Subcutaneous adipose tissue (tissue), 4 donors: Measurements from ENCODE around the gene FOXRED1. TPM values are rescaled to one million over a fixed set of nuclear protein-coding genes. Genes with fewer than 3 reads are reported as not detected.

Source experiments
- total RNA-seq, 4 donors: library from RNA; depleted of rRNA; stranded (reverse); fragments of >200 nt; gene quantifications; one replicate each; pipeline ENCODE4 v1.1.0, GENCODE V29; 2016
- TF ChIP-seq, protein P1 (sequence below): fragments of 450-650 bp; IDR thresholded peaks from one replicate; pipeline ENCODE4 v1.5.1; 2016; ENCODE audit warnings: low read depth, mild to moderate bottlenecking, control low read depth, antibody characterized with exemption, moderate library complexity

The FOXRED1 gene
- total RNA-seq, 4 donors from 2014 or later = 11.0 to 38.6 (median 15.7) TPM

DNA sequence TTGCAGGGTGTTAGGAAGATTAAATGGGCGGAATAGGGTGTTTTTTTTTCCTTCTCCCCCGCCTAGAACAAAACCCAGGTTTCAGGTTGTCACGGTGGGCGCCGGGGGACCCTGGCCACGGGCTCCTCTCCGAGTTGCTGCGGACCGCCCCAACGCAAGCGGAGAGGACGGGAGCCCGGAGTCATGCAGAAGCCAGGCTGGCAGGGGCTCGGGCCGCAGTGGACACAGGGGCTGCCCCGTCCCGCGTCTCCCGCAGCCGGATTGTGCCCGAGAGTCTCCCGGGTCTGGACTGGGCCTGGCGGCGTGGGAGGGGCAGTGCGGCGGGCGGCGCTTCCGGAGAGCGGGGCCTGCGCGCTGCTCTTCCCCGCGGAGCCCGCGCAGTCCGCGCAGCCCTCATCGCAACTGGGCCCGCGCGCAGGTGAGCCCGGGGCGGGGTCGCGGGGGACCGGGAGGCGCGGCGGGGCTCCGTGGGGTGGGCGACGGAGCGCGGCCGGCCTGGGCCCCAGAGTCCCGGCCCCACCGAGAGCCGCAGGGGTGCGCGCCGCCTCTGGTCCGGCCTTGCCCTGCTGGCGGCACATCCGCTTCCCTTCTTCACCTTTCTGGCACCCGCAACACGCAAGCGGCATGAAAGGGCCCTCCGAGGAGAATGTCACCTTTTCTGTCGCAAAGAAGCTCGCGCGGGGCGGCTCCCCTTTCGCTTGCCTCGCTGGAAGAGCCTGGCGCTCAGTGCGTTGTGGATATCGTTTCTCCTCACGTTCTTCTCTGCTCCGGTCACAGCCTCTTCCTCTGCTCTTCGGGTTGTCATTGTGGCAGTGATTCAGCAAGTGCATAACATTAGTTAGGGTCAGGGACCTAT lies 14.0 kb downstream of the FOXRED1 start, which contains the start of gene TIRAP:
Gene TIRAP (plus strand): TSS at position 358 of the 856 bp plus-strand sequence. CDS start 7,802 bp downstream, outside the sequence.
- TF ChIP-seq, protein P1, sequence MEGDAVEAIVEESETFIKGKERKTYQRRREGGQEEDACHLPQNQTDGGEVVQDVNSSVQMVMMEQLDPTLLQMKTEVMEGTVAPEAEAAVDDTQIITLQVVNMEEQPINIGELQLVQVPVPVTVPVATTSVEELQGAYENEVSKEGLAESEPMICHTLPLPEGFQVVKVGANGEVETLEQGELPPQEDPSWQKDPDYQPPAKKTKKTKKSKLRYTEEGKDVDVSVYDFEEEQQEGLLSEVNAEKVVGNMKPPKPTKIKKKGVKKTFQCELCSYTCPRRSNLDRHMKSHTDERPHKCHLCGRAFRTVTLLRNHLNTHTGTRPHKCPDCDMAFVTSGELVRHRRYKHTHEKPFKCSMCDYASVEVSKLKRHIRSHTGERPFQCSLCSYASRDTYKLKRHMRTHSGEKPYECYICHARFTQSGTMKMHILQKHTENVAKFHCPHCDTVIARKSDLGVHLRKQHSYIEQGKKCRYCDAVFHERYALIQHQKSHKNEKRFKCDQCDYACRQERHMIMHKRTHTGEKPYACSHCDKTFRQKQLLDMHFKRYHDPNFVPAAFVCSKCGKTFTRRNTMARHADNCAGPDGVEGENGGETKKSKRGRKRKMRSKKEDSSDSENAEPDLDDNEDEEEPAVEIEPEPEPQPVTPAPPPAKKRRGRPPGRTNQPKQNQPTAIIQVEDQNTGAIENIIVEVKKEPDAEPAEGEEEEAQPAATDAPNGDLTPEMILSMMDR = no peak

DNA sequence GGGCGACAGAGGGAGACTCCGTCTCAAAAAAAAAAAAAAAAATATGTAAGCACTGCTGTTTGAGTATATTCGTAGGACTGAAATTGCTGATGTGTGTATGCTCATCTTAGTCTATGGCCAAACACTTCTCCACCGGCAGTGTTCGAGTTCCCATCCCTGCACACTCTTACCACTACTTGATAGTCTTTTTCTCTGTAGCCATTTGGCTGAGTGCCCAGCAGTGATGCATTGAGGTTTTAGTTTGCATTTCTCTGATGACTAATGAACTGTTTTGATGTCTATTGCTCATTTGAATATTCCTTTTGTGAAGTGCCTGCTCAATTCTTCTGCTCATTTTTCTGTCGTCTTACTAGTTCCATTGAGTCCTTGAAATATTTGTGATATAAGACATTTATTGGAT lies 15.9 kb downstream of the FOXRED1 start:
- TF ChIP-seq, protein P1 = no peak

DNA sequence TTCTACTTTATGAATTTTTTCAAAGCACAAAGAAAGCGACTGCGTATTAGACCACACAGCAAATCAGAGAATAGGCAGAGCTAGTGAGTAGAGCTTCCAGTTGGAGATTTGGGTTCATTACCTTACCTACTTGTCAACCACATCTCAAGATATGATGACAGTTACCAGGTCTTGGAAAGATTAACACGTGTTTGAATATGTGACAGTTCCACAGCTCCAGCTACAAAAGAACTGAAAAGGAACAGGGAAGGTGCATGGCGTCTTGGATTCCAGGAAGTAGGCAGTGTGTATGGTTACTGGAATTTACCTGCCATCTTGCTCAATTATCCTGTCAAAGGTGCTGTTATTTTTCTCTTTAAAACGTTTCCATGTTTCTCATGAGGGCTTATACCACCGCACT lies 19.3 kb downstream of the FOXRED1 start:
- TF ChIP-seq, protein P1 = no peak

DNA sequence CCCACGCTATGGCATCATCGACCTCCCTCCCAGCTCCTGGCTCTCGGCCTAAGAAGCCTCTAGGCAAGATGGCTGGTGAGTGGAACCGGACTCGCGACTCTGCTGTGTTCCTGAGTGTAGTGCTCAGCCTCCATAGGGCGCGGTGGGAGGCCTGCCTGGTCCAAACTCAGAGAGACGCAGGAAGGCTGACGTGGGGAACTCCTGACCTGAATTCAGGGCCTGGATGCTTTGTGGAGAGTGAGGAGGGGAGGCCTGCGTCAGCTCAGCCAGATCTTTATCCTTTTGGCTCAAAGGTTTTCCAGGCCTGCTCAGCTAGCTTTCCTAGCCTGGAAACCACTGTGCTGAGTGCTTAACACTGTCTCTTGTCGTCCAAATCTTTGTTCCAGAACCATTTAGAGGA lies 21.9 kb downstream of the FOXRED1 start:
- TF ChIP-seq, protein P1 = no peak

DNA sequence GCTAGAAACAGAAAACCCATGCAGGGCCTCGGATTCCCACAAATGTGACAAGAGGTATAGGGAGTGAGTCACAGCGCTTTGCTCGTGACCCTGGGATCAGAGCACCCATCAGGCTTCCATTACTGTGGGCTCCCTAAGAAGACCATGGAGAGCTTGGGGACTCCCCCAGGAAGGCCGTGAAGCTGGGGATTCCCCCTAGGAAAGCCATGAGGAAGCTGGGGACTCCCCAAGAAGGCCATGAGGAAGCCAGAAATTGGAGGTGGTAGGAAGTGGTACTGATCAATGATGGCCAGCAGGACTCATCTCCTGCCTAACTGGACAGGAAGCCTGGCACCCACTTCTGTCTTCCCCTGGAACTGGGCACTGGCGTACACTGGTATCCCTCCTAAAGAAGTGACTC lies 24.8 kb downstream of the FOXRED1 start:
- TF ChIP-seq, protein P1 = no peak

DNA sequence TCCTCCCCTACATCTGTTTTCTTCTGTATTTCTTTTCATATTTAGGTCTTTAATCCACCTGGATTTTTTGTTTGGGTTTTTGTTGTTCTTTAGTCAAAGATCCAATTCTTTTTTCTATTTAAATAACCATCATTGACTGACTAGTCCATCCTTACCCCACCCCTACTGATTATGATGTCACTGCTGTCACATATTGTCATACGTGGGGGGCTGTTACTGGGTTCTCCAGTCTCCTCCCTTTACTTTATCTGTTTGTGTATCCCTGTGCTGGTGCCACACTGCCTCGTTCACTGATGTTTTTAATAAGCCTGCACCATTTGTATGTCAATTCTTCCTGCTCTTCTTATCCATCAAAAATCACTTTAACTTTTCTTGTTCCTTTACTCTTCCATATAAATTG lies 28.1 kb downstream of the FOXRED1 start:
- TF ChIP-seq, protein P1 = no peak

DNA sequence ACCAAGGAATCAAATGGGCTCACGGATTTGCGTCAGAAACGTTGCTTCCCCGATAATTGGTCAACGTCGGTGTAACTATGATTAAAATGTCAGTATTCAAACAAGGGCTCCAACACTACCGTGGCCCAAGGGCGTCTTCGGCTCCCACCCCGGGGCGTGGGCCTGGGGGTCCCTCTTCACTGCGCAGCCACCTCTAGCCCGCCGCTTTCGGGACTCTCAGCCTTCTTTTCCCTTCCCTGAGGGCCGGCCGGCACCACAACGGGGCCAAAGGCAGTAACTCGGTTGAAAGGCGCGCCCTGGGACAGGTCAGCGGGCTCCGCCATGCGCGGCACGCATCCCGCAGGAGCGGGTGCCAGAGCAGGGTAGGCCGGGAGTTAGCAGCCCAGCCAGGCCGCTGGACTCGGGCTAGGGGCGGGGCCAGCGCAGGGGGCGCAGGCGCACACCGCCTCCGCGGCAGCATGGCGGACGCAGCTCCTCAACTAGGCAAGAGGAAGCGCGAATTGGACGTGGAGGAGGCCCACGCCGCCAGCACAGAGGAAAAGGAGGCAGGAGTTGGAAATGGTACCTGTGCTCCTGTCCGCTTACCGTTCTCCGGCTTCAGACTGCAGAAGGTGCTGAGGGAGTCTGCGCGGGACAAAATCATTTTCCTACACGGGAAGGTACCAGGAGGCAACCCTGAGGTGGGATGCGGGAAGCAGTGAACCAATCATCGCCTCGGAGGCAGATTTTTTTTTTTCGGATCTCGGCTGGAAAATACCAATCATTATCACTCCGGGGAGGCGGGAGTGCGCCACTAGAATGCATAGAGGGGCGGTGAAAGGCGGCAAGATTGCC lies 34.9 kb downstream of the FOXRED1 start, which contains the start of gene DCPS:
Gene DCPS (plus strand): TSS at position 438 of the 834 bp plus-strand sequence. CDS start 21 bp downstream, at position 459.
- TF ChIP-seq, protein P1 = no peak
